ENCODE results near the gene RAB22A. TPM values are rescaled to one million over a fixed set of nuclear protein-coding genes. Genes with fewer than 3 reads are reported as not detected.

Gene RAB22A
- total and polyA plus RNA-seq, 9 of the 15 experiments (the other 6 are each of a cell fraction or from before 2014, with no cell fraction given) = 1.1 to 8.0 (median 6.7) TPM

- no peak for TF ChIP-seq ZNF407 (IDR thresholded peaks at IDR 0.05; ENCODE audit: low read depth)
- TF ChIP-seq ZKSCAN8 (CRISPR knock-in tag; IDR thresholded peaks at IDR 0.05) = no peak
- no peak for TF ChIP-seq PTBP1 (IDR thresholded peaks at IDR 0.05; ENCODE audit: low read depth, low read length)
- no peak for TF ChIP-seq TCF15 (CRISPR knock-in tag; IDR thresholded peaks at IDR 0.05)
- no peak for TF ChIP-seq MIER1 (IDR thresholded peaks at IDR 0.05; ENCODE audit: low read depth)
- no peak for TF ChIP-seq XRCC4 (IDR thresholded peaks at IDR 0.05; ENCODE audit: extremely low read depth, insufficient read depth, insufficient read length)
Measured at GRCh38 chr20:58394801-58395200, 85.3 kb downstream of the RAB22A start (continued).
